ENCODE measurements around the gene SLC43A3.

Gene SLC43A3

GRCh38 chr11:57426439-57426928, 437 bp downstream of the SLC43A3 start:
- no peak for DNase-seq

GRCh38 chr11:57425565-57426438, 1.1 kb downstream of the SLC43A3 start:
- DNase-seq = no peak

GRCh38 chr11:57424792-57425564, 1.9 kb downstream of the SLC43A3 start:
- no peak for DNase-seq

- no peak for DNase-seq
Measured at GRCh38 chr11:57424137-57424791, 2.7 kb downstream of the SLC43A3 start.

- no peak for DNase-seq
Measured at GRCh38 chr11:57422669-57423068, 4.3 kb downstream of the SLC43A3 start.

GRCh38 chr11:57421805-57422204, 5.1 kb downstream of the SLC43A3 start:
- DNase-seq = no peak

GRCh38 chr11:57421066-57421465, 5.9 kb downstream of the SLC43A3 start:
- DNase-seq = no peak

GRCh38 chr11:57419146-57419545, 7.8 kb downstream of the SLC43A3 start:
- DNase-seq = no peak

- DNase-seq = no peak
Measured at GRCh38 chr11:57418131-57418530, 8.8 kb downstream of the SLC43A3 start.

GRCh38 chr11:57417056-57417455, 9.9 kb downstream of the SLC43A3 start:
- DNase-seq = no peak

GRCh38 chr11:57416436-57416835, 10.5 kb downstream of the SLC43A3 start:
- no peak for DNase-seq

GRCh38 chr11:57414612-57415212, 12.2 kb downstream of the SLC43A3 start:
- DNase-seq = no peak

GRCh38 chr11:57413681-57414080, 13.2 kb downstream of the SLC43A3 start:
- DNase-seq = no peak

- no peak for DNase-seq
Measured at GRCh38 chr11:57410287-57410686, 16.6 kb downstream of the SLC43A3 start.

- DNase-seq = no peak
Measured at GRCh38 chr11:57409321-57410100, 17.4 kb downstream of the SLC43A3 start.

GRCh38 chr11:57408771-57409170, 18.1 kb downstream of the SLC43A3 start:
- DNase-seq = no peak

- no peak for DNase-seq
Measured at GRCh38 chr11:57407941-57408475, 18.9 kb downstream of the SLC43A3 start.

GRCh38 chr11:57407010-57407920, 19.7 kb downstream of the SLC43A3 start:
- no peak for DNase-seq

GRCh38 chr11:57406337-57406904, 20.5 kb downstream of the SLC43A3 start:
- DNase-seq = no peak

GRCh38 chr11:57405271-57405860, 21.6 kb downstream of the SLC43A3 start:
- no peak for DNase-seq

Data from NCI-H2107 (cell line).